ENCODE measurements around the gene STX2. TPM values are rescaled to one million over a fixed set of nuclear protein-coding genes. Genes with fewer than 3 reads are reported as not detected.
A peak's percentile ranks its signal among the peaks of the same experiment; 100 is the strongest.

Gene STX2
- total RNA-seq, 1 donor from 2014 or later: 17.4 TPM

GRCh38 chr12:130806574-130806973, 32.5 kb downstream of the STX2 start:
- no peak overlapping the region for H3K27ac Mint-ChIP-seq (ENCODE audit: unreplicated experiment)
- H3K4me3 Mint-ChIP-seq (ENCODE audit: unreplicated experiment): no peak overlapping the region
- TF ChIP-seq CTCF (IDR thresholded peaks at IDR 0.05; ENCODE audit: unreplicated experiment): no peak
- no peaks in the 10 kb centered on the region for H3K27me3 Mint-ChIP-seq (ENCODE audit: unreplicated experiment)
- H3K36me3 Mint-ChIP-seq (ENCODE audit: low read depth, unreplicated experiment): peaks cover 46% of the 10 kb centered on the region
- peaks cover 4% of the 10 kb centered on the region for H3K9me3 Mint-ChIP-seq (ENCODE audit: unreplicated experiment)
- no peak for DNase-seq (ENCODE audit: low spot score)
- H3K4me1 Mint-ChIP-seq (ENCODE audit: unreplicated experiment): peaks cover 7% of the 10 kb centered on the region

- Mint-ChIP-seq H3K27ac (ENCODE audit: unreplicated experiment) (no peak overlapping the region), H3K27me3 (ENCODE audit: unreplicated experiment) (no peaks in the 10 kb centered on the region), H3K4me1 (ENCODE audit: unreplicated experiment) (peaks cover 7% of the 10 kb centered on the region), H3K36me3 (ENCODE audit: low read depth, unreplicated experiment) (peaks cover 46% of the 10 kb centered on the region), H3K9me3 (ENCODE audit: unreplicated experiment) (peaks cover 4% of the 10 kb centered on the region), H3K4me3 (ENCODE audit: unreplicated experiment) (peak overlapping the region; percentile 47)
- no peak for TF ChIP-seq CTCF (IDR thresholded peaks at IDR 0.05; ENCODE audit: unreplicated experiment)
- DNase-seq (ENCODE audit: low spot score): no peak
Measured at GRCh38 chr12:130805635-130806034, 33.4 kb downstream of the STX2 start.

GRCh38 chr12:130804216-130804615, 34.8 kb downstream of the STX2 start:
- DNase-seq (ENCODE audit: low spot score): no peak
- Mint-ChIP-seq H3K36me3 (ENCODE audit: low read depth, unreplicated experiment) (peaks cover 50% of the 10 kb centered on the region), H3K27ac (ENCODE audit: unreplicated experiment) (no peak overlapping the region), H3K27me3 (ENCODE audit: unreplicated experiment) (no peaks in the 10 kb centered on the region), H3K4me3 (ENCODE audit: unreplicated experiment) (peak overlapping the region; percentile 22), H3K4me1 (ENCODE audit: unreplicated experiment) (peaks cover 7% of the 10 kb centered on the region), H3K9me3 (ENCODE audit: unreplicated experiment) (peaks cover 4% of the 10 kb centered on the region)
- TF ChIP-seq CTCF (IDR thresholded peaks at IDR 0.05; ENCODE audit: unreplicated experiment): no peak

GRCh38 chr12:130803702-130804101, 35.3 kb downstream of the STX2 start:
- H3K4me1 Mint-ChIP-seq (ENCODE audit: unreplicated experiment): peaks cover 7% of the 10 kb centered on the region
- H3K36me3 Mint-ChIP-seq (ENCODE audit: low read depth, unreplicated experiment): peaks cover 50% of the 10 kb centered on the region
- no peak overlapping the region for H3K27ac Mint-ChIP-seq (ENCODE audit: unreplicated experiment)
- peaks cover 4% of the 10 kb centered on the region for H3K9me3 Mint-ChIP-seq (ENCODE audit: unreplicated experiment)
- peak overlapping the region; percentile 22 for H3K4me3 Mint-ChIP-seq (ENCODE audit: unreplicated experiment)
- H3K27me3 Mint-ChIP-seq (ENCODE audit: unreplicated experiment): no peaks in the 10 kb centered on the region
- no peak for DNase-seq (ENCODE audit: low spot score)
- TF ChIP-seq CTCF (IDR thresholded peaks at IDR 0.05; ENCODE audit: unreplicated experiment): no peak

GRCh38 chr12:130800312-130800711, 38.7 kb downstream of the STX2 start:
- TF ChIP-seq CTCF (IDR thresholded peaks at IDR 0.05; ENCODE audit: unreplicated experiment): no peak
- Mint-ChIP-seq H3K27me3 (ENCODE audit: unreplicated experiment) (no peaks in the 10 kb centered on the region), H3K36me3 (ENCODE audit: low read depth, unreplicated experiment) (peaks cover 31% of the 10 kb centered on the region), H3K27ac (ENCODE audit: unreplicated experiment) (no peak overlapping the region), H3K9me3 (ENCODE audit: unreplicated experiment) (no peaks in the 10 kb centered on the region), H3K4me3 (ENCODE audit: unreplicated experiment) (no peak overlapping the region), H3K4me1 (ENCODE audit: unreplicated experiment) (no peaks in the 10 kb centered on the region)
- DNase-seq (ENCODE audit: low spot score): no peak
